Ishikawa (cell line): ENCODE measurements around the gene KLF18.

Experiments used
- EP300 ChIP-seq: IDR thresholded peaks from 2 replicates; pipeline ENCODE4 v1.6.1; 2012; ENCODE audit warnings: borderline replicate concordance
- RAD21 ChIP-seq: IDR thresholded peaks from 2 replicates; pipeline ENCODE4 v1.6.1; 2012; ENCODE audit warnings: low read depth
- YY1 ChIP-seq: IDR thresholded peaks from 2 replicates; pipeline ENCODE4 v1.6.1; 2012; ENCODE audit warnings: low read depth
- TF ChIP-seq, protein P1 (sequence below): IDR thresholded peaks from 2 replicates; pipeline ENCODE4 v1.6.1; 2012

DNA sequence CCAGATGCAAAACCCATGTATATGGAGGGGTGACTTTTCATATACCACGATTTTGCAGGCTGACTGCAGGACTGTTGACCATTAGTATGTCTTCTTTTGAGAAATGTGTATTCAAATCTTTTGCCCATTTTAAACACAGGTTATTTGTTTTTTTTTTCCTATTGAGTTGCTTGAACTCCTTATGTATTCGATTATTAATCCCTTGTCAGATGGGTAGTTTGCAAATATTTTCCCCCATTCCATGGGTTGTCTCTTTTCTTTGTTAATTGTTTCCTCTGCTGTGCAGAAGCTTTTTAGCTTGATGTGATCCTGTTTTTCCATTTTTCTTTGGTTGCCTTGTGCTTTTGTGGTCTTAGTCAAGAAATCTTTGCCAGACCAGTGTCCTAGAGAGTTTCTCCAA is 47.4 kb downstream of the KLF18 start:
- no peak for TF ChIP-seq EP300
- TF ChIP-seq, protein P1, sequence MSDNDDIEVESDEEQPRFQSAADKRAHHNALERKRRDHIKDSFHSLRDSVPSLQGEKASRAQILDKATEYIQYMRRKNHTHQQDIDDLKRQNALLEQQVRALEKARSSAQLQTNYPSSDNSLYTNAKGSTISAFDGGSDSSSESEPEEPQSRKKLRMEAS = no peak
- no peak for TF ChIP-seq RAD21
- no peak for TF ChIP-seq YY1
